ENCODE measurements around the gene PTX4.

The PTX4 gene

GRCh38 chr16:1492082-1492922 lies 3.6 kb upstream of the PTX4 start:
- DNase-seq (ENCODE audit: low spot score) = no peak
- in situ Hi-C loops (cut with MboI; ENCODE audit: low sequenced_read_pairs, unreplicated experiment) = no loop called here
- TF ChIP-seq CTCF (IDR thresholded peaks at IDR 0.05; ENCODE audit: borderline replicate concordance, control extremely low read depth, extremely low read depth, insufficient read depth, missing control alignments) = no peak

- no peak for TF ChIP-seq CTCF (IDR thresholded peaks at IDR 0.05; ENCODE audit: borderline replicate concordance, control extremely low read depth, extremely low read depth, insufficient read depth, missing control alignments)
- in situ Hi-C loops (cut with MboI; ENCODE audit: low sequenced_read_pairs, unreplicated experiment) = no loop called here
- no peak for DNase-seq (ENCODE audit: low spot score)
Measured at GRCh38 chr16:1491327-1491726, 2.6 kb upstream of the PTX4 start.

GRCh38 chr16:1489077-1489476 lies 333 bp upstream of the PTX4 start:
- in situ Hi-C loops (cut with MboI; ENCODE audit: low sequenced_read_pairs, unreplicated experiment) = no loop called here
- no peak for DNase-seq (ENCODE audit: low spot score)
- TF ChIP-seq CTCF (IDR thresholded peaks at IDR 0.05; ENCODE audit: borderline replicate concordance, control extremely low read depth, extremely low read depth, insufficient read depth, missing control alignments) = no peak

DNA sequence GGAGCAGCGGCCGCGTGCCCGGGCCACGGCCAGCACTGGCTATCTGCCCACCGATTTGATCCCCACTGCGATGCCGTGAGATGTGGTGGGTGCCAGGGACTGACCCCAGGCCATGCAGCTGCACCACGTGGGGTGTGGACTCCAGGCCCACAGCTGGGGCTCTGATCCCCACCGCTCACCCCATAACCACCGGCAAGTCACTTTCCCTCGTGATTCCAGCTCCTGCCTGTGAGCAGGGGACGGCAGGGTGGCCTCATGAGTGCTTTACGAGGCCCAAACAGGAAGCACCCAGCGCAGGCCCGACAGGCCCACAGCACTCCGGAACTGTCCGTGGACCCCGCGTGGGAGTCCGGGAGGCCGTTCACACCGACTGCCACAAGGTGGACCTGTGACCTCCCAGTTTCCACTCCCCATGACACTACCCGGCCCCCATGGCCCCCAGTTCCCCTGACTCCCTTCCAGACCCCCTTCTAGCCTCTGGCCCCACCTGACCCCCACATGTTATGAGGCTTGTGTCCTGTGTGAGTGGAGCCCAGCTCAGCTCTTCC lies 616 bp downstream of the PTX4 start:
- in situ Hi-C loops (cut with MboI; ENCODE audit: low sequenced_read_pairs, unreplicated experiment) = no loop called here
- no peak for TF ChIP-seq CTCF (IDR thresholded peaks at IDR 0.05; ENCODE audit: borderline replicate concordance, control extremely low read depth, extremely low read depth, insufficient read depth, missing control alignments)
- DNase-seq (ENCODE audit: low spot score) = no peak

DNA sequence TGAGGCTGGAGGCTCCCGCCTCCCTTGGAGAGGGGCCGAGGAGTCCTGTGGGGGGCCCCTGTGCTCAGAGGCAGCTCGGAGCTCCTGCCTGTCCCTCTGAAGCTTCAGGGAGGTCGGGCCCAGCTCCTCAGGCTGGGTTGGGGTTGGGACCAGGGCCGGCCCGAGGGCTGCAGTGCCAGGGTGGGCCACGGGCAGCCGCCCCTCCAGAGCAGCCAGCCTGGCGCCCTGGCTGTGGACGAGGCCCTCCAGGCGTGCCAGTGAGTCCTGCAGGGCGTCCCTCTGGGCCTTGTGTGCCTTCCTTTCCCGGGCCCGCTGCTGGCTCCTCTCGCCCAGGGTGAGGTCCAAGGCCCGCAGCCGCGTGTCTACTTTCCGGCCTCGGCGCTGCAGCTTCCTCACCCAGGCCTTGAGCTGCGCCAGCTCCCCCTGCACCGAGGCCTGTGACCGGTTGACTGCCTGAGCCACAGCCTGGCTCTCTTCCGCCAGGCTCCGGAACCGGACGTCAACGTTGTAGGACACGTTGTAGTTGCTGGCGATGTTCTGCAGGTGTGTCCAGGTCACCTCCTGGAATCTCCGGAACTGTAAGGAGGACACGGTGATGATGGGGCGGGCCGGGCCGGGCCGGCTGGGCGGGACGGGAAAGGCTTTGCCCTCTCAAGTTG lies 1.2 kb downstream of the PTX4 start:
- no peak for TF ChIP-seq CTCF (IDR thresholded peaks at IDR 0.05; ENCODE audit: borderline replicate concordance, control extremely low read depth, extremely low read depth, insufficient read depth, missing control alignments)
- in situ Hi-C loops (cut with MboI; ENCODE audit: low sequenced_read_pairs, unreplicated experiment) = no loop called here
- DNase-seq (ENCODE audit: low spot score) = no peak

GRCh38 chr16:1486551-1487390 lies 2.0 kb downstream of the PTX4 start:
- no peak for TF ChIP-seq CTCF (IDR thresholded peaks at IDR 0.05; ENCODE audit: borderline replicate concordance, control extremely low read depth, extremely low read depth, insufficient read depth, missing control alignments)
- no peak for DNase-seq (ENCODE audit: low spot score)
- in situ Hi-C loops (cut with MboI; ENCODE audit: low sequenced_read_pairs, unreplicated experiment) = no loop called here
